ENCODE data around the gene NRSN2.

NRSN2 gene

DNA sequence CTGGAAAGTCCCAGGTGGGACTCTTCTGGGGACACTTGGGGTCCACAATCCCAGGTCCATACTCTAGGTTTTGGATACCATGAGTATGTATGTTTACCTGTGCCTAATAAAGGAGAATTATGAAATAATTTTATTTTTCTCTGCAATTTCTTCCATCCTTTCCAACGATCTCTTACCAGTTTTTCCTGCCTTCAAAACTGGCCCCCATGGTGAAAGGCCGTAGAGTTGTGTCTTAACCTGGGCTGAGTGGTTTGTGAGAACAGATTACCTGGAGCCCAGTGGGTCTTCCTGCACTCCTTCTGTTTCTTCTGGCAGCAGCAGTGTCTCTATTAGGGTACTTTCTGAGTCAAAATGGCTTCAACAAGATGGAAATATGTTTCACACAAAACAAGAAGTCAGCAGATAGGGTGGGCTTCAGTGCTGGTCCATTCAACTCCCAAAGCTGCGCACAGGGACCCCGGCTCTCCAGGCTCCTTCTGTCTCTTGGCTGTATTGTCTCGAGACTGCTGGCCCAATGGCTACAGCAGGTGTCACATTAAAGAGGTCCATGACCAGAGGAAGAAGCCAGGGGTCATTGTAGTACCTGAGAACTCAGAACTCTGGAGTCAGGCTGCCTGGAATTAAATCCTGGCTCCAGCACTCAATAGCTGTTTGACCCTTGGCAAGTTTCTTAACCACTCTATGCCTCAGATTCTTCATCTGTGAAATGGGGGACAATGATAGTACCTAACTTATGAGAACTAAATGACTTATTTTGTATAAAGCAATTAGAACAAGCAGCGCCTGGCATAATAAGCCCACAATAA, 50.7 kb downstream of the NRSN2 start:
- DNase-seq = no peak

DNA sequence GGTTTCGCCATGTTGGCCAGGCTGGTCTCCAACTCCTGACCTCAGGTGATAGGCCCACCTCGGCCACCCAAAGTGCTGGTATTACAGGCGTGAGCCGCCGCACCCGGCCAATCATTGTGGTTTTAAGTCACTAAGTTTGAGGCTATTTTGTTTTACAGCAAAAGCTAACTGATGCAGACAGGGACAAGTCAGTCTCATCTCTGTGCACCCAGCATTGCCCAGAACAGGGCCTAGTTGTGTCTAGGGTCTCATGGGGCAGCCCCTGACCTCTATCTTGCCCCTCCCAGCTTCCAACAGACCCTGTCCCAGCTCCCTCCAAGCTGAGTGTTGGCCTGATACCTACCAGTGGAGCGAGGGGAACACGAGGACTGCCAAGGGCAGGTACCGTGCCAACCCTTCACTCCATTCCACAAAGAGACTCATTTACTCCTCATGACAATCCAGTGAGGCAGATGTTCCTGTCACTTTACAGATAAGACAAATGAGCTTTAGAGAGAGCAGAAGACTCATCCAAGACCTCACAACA, 52.3 kb downstream of the NRSN2 start:
- DNase-seq = no peak

DNA sequence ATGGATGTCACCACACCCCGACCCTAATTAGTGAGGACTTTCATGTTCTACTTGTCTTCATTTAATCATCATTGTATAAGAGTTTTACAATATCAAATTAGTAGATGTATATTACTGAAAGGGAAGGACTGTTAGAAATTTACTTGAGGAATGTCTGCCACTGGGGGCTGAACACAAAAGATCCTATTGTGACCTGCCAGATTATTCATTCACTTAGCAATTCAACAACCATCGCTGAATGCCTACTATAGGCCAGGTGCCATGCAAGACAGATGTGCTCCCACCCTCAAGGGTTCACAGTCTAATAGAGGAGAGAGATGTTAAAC, 53.2 kb downstream of the NRSN2 start:
- DNase-seq = no peak

DNA sequence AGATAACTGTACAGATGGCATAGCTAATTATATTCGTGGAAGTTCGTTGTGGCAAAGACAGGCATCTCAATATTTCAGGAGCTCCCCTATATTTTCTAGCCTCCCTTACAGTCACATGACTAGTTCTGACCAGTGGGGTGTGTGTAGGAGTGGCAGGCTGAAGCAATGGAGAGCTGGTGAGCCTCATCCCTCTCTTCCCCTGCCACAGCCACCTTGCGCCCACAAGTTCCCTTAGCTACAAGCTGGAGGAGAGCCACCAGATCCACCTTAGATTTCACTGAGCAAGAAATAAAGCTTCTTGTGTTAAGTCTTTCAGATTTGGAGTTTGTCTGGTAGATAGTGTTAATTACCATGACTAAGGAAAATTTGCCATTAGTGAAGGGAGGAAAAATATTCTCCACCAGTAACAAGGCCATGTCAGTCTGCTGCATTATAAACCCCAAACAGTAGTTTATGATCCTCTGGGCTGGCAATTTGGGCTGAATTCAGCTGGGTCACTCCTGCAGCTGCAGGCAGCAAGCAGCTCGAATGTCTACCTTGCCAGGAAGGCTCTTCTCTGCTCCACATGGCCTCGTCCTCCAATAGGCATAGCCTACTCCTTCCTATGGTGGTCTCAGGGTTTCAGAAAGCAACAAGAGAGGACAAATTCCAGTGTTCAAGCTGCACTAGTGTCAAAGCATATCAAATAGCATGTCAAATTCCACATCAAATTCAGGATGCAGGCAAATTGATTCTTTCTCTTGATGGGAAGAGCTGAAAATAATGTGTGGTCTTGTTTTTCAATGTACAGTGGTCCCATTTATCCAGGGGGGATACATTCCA, 53.8 kb downstream of the NRSN2 start:
- peak; percentile 4 for DNase-seq

DNA sequence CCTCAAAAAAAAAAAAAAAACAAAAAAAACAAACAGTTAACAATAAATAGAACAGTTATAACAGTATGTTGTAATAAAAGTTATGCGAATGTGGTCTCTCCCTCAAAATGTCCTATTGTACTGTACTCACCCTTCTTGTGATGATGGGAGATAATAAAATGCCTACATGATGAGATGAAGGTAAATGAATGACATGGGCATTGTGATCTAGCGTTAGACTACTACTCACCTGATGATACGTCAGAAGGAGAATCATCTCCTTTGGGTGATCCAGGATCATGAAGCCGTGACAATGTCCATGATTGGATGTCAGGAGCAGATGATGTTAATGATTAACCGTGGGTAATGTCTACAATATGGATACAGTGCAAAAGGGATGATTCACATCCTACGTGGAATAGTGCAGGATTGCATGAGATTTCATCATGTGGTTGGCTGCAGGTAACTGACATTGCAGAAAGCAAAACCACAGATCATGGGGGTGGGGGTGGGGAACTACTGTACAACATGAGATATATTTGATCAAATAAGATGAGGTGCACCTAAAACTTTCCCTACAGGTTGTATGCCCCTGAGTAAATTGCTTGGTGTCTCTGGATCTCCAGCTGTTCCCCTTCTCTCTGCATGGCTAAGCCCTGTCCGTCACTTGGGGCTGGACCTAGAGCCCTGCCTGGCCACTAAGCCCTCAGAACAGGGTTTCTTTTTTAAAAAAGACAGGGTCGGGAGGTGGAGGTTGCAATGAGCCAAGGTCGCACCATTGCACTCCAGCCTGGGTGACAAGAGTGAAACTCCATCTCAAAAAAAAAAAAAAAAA, 55.0 kb downstream of the NRSN2 start:
- DNase-seq = no peak

DNA sequence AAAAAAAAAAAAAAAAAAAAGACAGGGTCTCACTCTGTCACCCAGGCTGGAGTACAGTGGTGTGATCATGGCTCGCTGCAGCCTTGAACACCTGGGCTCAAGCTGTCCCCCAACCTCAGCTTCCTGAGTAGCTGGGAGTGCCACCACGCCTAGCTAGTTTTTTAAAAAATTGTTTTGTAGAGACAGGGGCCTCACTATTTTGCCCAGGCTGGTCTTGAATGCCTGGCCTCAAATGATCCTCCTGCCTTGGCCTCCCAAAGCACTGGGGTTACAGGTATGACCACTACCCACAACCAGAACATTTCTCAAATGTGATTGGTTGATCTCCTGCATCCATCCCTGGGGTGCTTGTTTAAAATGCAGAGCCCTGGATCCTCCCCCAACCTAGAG, 55.6 kb downstream of the NRSN2 start:
- no peak for DNase-seq

DNA sequence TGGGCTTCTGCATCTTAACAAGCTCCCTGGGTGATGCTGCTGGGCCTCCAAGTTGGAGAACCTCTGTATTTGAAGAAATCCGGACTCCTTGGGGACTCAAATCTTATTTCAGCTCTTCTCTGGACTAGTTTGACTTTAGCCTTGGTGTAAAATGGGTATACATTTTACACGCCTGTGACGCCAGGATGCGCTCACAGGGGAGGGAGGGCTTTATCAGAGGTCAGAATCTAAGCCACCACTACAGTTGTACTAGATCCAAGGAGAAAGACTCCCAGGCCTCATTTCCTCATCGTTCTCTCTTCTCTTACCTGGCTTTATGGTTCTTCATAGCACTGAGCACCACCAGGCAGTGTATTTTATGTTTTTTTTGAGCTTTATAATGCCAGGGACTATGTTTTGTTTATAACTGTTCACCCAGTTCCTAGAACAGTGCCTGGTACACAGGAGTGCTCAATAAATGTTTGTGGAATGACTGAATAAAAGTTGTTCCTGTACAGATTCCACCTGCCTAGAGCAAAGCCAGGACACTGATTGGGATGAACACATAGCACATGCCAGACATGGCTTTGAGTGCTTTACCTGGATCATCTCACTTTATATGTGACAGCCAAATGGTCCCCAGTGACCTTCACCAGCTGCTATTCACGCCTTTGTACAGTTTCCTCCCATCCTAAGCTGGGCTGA, 56.1 kb downstream of the NRSN2 start:
- DNase-seq = no peak

DNA sequence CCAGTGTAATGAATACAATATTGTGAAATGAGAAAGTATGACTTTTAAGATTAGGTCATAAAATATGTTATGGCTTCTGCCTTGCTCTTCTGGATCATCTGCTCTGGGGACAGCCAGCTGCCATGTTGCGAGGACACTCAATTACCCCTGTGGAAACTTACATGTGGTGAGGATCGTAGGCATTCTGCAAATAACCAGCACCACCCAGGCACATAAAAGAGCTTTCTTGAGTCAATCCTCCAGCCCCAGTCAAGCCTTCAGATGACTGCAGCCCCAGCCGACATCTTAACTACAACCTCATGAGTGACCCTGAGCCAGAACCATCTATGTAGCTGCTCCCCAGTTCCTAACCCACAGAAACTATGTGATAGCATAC, 56.7 kb downstream of the NRSN2 start:
- no peak for DNase-seq

DNA sequence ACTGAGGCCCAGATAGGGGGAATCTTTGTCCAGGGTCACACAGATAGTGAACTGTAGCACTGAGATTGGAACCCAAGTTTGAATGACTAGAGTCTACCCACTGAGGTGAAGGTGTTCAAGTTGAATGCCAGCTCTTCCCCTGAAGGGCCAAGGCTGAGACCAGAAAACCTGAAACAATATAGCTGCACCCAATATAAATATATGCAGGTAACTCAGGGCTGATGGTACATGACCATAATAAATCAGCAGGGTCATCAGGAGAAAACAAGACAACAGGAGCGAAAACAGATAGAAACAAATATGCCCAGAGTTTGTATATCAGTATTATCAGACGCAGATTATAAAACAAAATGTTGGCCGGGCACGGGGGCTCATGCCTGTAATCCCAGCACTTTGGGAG, 57.2 kb downstream of the NRSN2 start:
- no peak for DNase-seq

Data from midbrain (tissue), 1 donor.